Measurements from ENCODE around the gene IDH1. TPM values are rescaled to one million over a fixed set of nuclear protein-coding genes. Genes with fewer than 3 reads are reported as not detected.

The IDH1 gene
- total and polyA plus RNA-seq, 10 of the 15 experiments (the other 5 are each of a cell fraction or from before 2014, with no cell fraction given), result 39.0 to 114 (median 55.0) TPM

GRCh38 chr2:208186465-208186864 is 68.4 kb downstream of the IDH1 start:
- no peaks in the 10 kb centered on the region for H3K79me2 ChIP-seq (ENCODE audit: control insufficient read depth, insufficient read depth, low read length)
- ATAC-seq (no peak), DNase-seq (ENCODE audit: low read depth, low spot score) (no peak), FAIRE-seq (no peak)
- RAD21 ChIA-PET (ENCODE audit: unreplicated experiment), result no interaction called here
- H3K4me3 ChIP-seq, result no peak overlapping the region
- intact Hi-C loops (cut with micrococcal nuclease; ENCODE audit: unreplicated experiment), result no loop called here
- no peak overlapping the region for H3K4me2 ChIP-seq (ENCODE audit: control insufficient read depth, insufficient read depth)
- no peak overlapping the region for H3K27ac ChIP-seq (ENCODE audit: control insufficient read depth, insufficient read depth)
- no peaks in the 10 kb centered on the region for H3K4me1 ChIP-seq (ENCODE audit: control insufficient read depth, insufficient read depth, low read length)
- TF ChIP-seq HDGF (IDR thresholded peaks at IDR 0.05) (no peak), HSF1 (IDR thresholded peaks at IDR 0.05; ENCODE audit: low read depth, low read length) (no peak), FOXK2 (IDR thresholded peaks at IDR 0.05) (no peak), TCF3 (IDR thresholded peaks at IDR 0.05; ENCODE audit: borderline replicate concordance, insufficient read depth, low read depth, low read length) (no peak), ZNF207 (IDR thresholded peaks at IDR 0.05; ENCODE audit: borderline replicate concordance) (no peak), CBFB (IDR thresholded peaks at IDR 0.05; ENCODE audit: low read depth) (no peak), IKZF2 (IDR thresholded peaks at IDR 0.05) (no peak), IKZF1 (conservative IDR thresholded peaks at IDR 0.05) (no peak), SPI1 (IDR thresholded peaks at IDR 0.05; ENCODE audit: borderline replicate concordance, insufficient read depth, low read depth, low read length) (no peak), EZH2 (IDR thresholded peaks at IDR 0.05; ENCODE audit: borderline replicate concordance, control insufficient read depth, low read depth, low read length) (no peak), MEF2B (IDR thresholded peaks at IDR 0.05; ENCODE audit: partially characterized antibody, poor library complexity, severe bottlenecking) (no peak)
- H3K36me3 ChIP-seq (ENCODE audit: control insufficient read depth in 2 of 2, insufficient read depth in 2 of 2, low read length in 1 of 2), result no peaks in the 10 kb centered on the region
- H4K20me1 ChIP-seq (ENCODE audit: control insufficient read depth, insufficient read depth), result no peaks in the 10 kb centered on the region
- H3K27me3 ChIP-seq (replicated peaks in 1 of 2; ENCODE audit: control insufficient read depth in 2 of 2, insufficient read depth in 2 of 2, low read length in 1 of 2), result peaks cover 0 to 6% of the 10 kb centered on the region in 2 experiments; a peak in 1 of 4 replicates
- CTCF ChIA-PET, result interaction anchor here (0.6 to 3.0 kb wide), 2 partner anchors 11 to 544 kb away, joined by 3 to 18 read pairs; no protein-coding TSS in a partner anchor
- H3K9ac ChIP-seq (ENCODE audit: control insufficient read depth, insufficient read depth, low read length), result no peak overlapping the region
- no peak overlapping the region for H2AFZ ChIP-seq (ENCODE audit: control insufficient read depth, low read depth, low read length)
- 20% methylated on average over 5 of the region's 5 CpGs for WGBS (ENCODE audit: insufficient coverage, insufficient replicate concordance, low lambda C conversion rate, missing lambda C conversion rate)
- SMC1A ChIA-PET (ENCODE audit: uncharacterized antibody, unreplicated experiment), result interaction anchor here (1.5 kb wide), 1 partner anchor 11 kb away, joined by 3 read pairs; no protein-coding TSS in a partner anchor
- in situ Hi-C loops (cut with MboI), result loop anchor here (25.0 kb wide), 1 partner anchor 1026 kb away; no protein-coding TSS in a partner anchor
- H3K9me3 ChIP-seq (replicated peaks; ENCODE audit: control insufficient read depth, insufficient read depth, low read length), result no peaks in the 10 kb centered on the region
- no TSS peak for BruUV-seq (replicated peaks)
- POLR2A ChIA-PET, result no interaction called here

Other genes with a start within 250 kb of the IDH1 start
Only the 7 nearest of the 8 such genes appear.
- not detected in 2 replicates for gene CRYGD, start 130.5 kb downstream of the IDH1 start, total RNA-seq (2014; rRNA removed)
- not detected in 2 replicates for gene CRYGD, start 130.5 kb downstream of the IDH1 start, total RNA-seq (2014; rRNA removed; fragmentation: Illumina TruSeq; extraction: Trizol)
- gene CRYGD, start 130.5 kb downstream of the IDH1 start, total RNA-seq (2021), result not detected in 2 replicates
- gene CRYGD, start 130.5 kb downstream of the IDH1 start, polyA plus RNA-seq (2011; rRNA removed), result not detected in 2 replicates
- not detected in 2 replicates for gene CRYGD, start 130.5 kb downstream of the IDH1 start, polyA plus RNA-seq (2014; fragmentation: Illumina TruSeq; extraction: Trizol)
- not detected for gene CRYGD, start 130.5 kb downstream of the IDH1 start, polyA plus RNA-seq (2014; fragmentation: Nextera tagmentation; extraction: Ambion mirVana)
- not detected in 2 replicates for gene CRYGD, start 130.5 kb downstream of the IDH1 start, polyA plus RNA-seq (2014; rRNA removed)
- not detected for gene CRYGD, start 130.5 kb downstream of the IDH1 start, polyA plus RNA-seq (2016; fragmentation: Nextera tagmentation; extraction: Ambion mirVana)
- not detected in 2 replicates for gene CRYGC, start 125.2 kb downstream of the IDH1 start, total RNA-seq (2014; rRNA removed)
- gene CRYGC, start 125.2 kb downstream of the IDH1 start, total RNA-seq (2014; rRNA removed; fragmentation: Illumina TruSeq; extraction: Trizol), result not detected in 2 replicates
- gene CRYGC, start 125.2 kb downstream of the IDH1 start, total RNA-seq (2021), result not detected in 2 replicates
- not detected in 2 replicates for gene CRYGC, start 125.2 kb downstream of the IDH1 start, polyA plus RNA-seq (2011; rRNA removed)
- not detected in 2 replicates for gene CRYGC, start 125.2 kb downstream of the IDH1 start, polyA plus RNA-seq (2014; fragmentation: Illumina TruSeq; extraction: Trizol)
- gene CRYGC, start 125.2 kb downstream of the IDH1 start, polyA plus RNA-seq (2014; fragmentation: Nextera tagmentation; extraction: Ambion mirVana), result not detected
- gene CRYGC, start 125.2 kb downstream of the IDH1 start, polyA plus RNA-seq (2014; rRNA removed), result not detected in 2 replicates
- gene CRYGC, start 125.2 kb downstream of the IDH1 start, polyA plus RNA-seq (2016; fragmentation: Nextera tagmentation; extraction: Ambion mirVana), result not detected
- gene CRYGB, start 108.9 kb downstream of the IDH1 start, total RNA-seq (2014; rRNA removed), result not detected in 2 replicates
- not detected in 2 replicates for gene CRYGB, start 108.9 kb downstream of the IDH1 start, total RNA-seq (2014; rRNA removed; fragmentation: Illumina TruSeq; extraction: Trizol)
- not detected in 2 replicates for gene CRYGB, start 108.9 kb downstream of the IDH1 start, total RNA-seq (2021)
- not detected in 2 replicates for gene CRYGB, start 108.9 kb downstream of the IDH1 start, polyA plus RNA-seq (2011; rRNA removed)
- not detected in 2 replicates for gene CRYGB, start 108.9 kb downstream of the IDH1 start, polyA plus RNA-seq (2014; fragmentation: Illumina TruSeq; extraction: Trizol)
- gene CRYGB, start 108.9 kb downstream of the IDH1 start, polyA plus RNA-seq (2014; fragmentation: Nextera tagmentation; extraction: Ambion mirVana), result not detected
- not detected in 2 replicates for gene CRYGB, start 108.9 kb downstream of the IDH1 start, polyA plus RNA-seq (2014; rRNA removed)
- not detected for gene CRYGB, start 108.9 kb downstream of the IDH1 start, polyA plus RNA-seq (2016; fragmentation: Nextera tagmentation; extraction: Ambion mirVana)
- gene CRYGA, start 91.5 kb downstream of the IDH1 start, total RNA-seq (2014; rRNA removed), result not detected in 2 replicates
- not detected in 2 replicates for gene CRYGA, start 91.5 kb downstream of the IDH1 start, total RNA-seq (2014; rRNA removed; fragmentation: Illumina TruSeq; extraction: Trizol)
- not detected in 2 replicates for gene CRYGA, start 91.5 kb downstream of the IDH1 start, total RNA-seq (2021)
- gene CRYGA, start 91.5 kb downstream of the IDH1 start, polyA plus RNA-seq (2011; rRNA removed), result not detected in 2 replicates
- gene CRYGA, start 91.5 kb downstream of the IDH1 start, polyA plus RNA-seq (2014; fragmentation: Illumina TruSeq; extraction: Trizol), result not detected in 2 replicates
- not detected for gene CRYGA, start 91.5 kb downstream of the IDH1 start, polyA plus RNA-seq (2014; fragmentation: Nextera tagmentation; extraction: Ambion mirVana)
- gene CRYGA, start 91.5 kb downstream of the IDH1 start, polyA plus RNA-seq (2014; rRNA removed), result not detected in 2 replicates
- gene CRYGA, start 91.5 kb downstream of the IDH1 start, polyA plus RNA-seq (2016; fragmentation: Nextera tagmentation; extraction: Ambion mirVana), result not detected
- gene C2orf80, start 65.0 kb downstream of the IDH1 start, total RNA-seq (2014; rRNA removed), result not detected in 2 replicates
- not detected in 2 replicates for gene C2orf80, start 65.0 kb downstream of the IDH1 start, total RNA-seq (2014; rRNA removed; fragmentation: Illumina TruSeq; extraction: Trizol)
- gene C2orf80, start 65.0 kb downstream of the IDH1 start, total RNA-seq (2021), result not detected in 2 replicates
- gene C2orf80, start 65.0 kb downstream of the IDH1 start, polyA plus RNA-seq (2011; rRNA removed), result not detected in 2 replicates
- gene C2orf80, start 65.0 kb downstream of the IDH1 start, polyA plus RNA-seq (2014; fragmentation: Illumina TruSeq; extraction: Trizol), result not detected in 2 replicates
- not detected for gene C2orf80, start 65.0 kb downstream of the IDH1 start, polyA plus RNA-seq (2014; fragmentation: Nextera tagmentation; extraction: Ambion mirVana)
- not detected in 2 replicates for gene C2orf80, start 65.0 kb downstream of the IDH1 start, polyA plus RNA-seq (2014; rRNA removed)
- not detected for gene C2orf80, start 65.0 kb downstream of the IDH1 start, polyA plus RNA-seq (2016; fragmentation: Nextera tagmentation; extraction: Ambion mirVana)
- 26.8 and 31.3 TPM in 2 replicates for gene PIKFYVE, start 11.2 kb upstream of the IDH1 start, total RNA-seq (2014; rRNA removed)
- 28.4 and 29.9 TPM in 2 replicates for gene PIKFYVE, start 11.2 kb upstream of the IDH1 start, total RNA-seq (2014; rRNA removed; fragmentation: Illumina TruSeq; extraction: Trizol)
- gene PIKFYVE, start 11.2 kb upstream of the IDH1 start, total RNA-seq (2021), result 21.1 and 21.2 TPM in 2 replicates
- 41.7 and 57.9 TPM in 2 replicates for gene PIKFYVE, start 11.2 kb upstream of the IDH1 start, polyA plus RNA-seq (2011; rRNA removed)
- 24.5 and 31.0 TPM in 2 replicates for gene PIKFYVE, start 11.2 kb upstream of the IDH1 start, polyA plus RNA-seq (2014; fragmentation: Illumina TruSeq; extraction: Trizol)
- 1 to 10 TPM; 5.2 to 5.5 TPM for gene PIKFYVE, start 11.2 kb upstream of the IDH1 start, polyA plus RNA-seq (2014; fragmentation: Nextera tagmentation; extraction: Ambion mirVana)
- 15.6 and 18.0 TPM in 2 replicates for gene PIKFYVE, start 11.2 kb upstream of the IDH1 start, polyA plus RNA-seq (2014; rRNA removed)
- 1 to 10 TPM; 9.6 to 9.9 TPM for gene PIKFYVE, start 11.2 kb upstream of the IDH1 start, polyA plus RNA-seq (2016; fragmentation: Nextera tagmentation; extraction: Ambion mirVana)
- 0.05 and 0.06 TPM in 2 replicates for gene PTH2R, start 151.7 kb upstream of the IDH1 start, total RNA-seq (2014; rRNA removed)
- gene PTH2R, start 151.7 kb upstream of the IDH1 start, total RNA-seq (2014; rRNA removed; fragmentation: Illumina TruSeq; extraction: Trizol), result not detected in 2 replicates
- gene PTH2R, start 151.7 kb upstream of the IDH1 start, total RNA-seq (2021), result not detected in 2 replicates
- 0.03 TPM in 2 replicates for gene PTH2R, start 151.7 kb upstream of the IDH1 start, polyA plus RNA-seq (2011; rRNA removed)
- gene PTH2R, start 151.7 kb upstream of the IDH1 start, polyA plus RNA-seq (2014; fragmentation: Illumina TruSeq; extraction: Trizol), result 0.01 TPM in 1 of 2 replicates, not detected in the other
- gene PTH2R, start 151.7 kb upstream of the IDH1 start, polyA plus RNA-seq (2014; fragmentation: Nextera tagmentation; extraction: Ambion mirVana), result not detected
- gene PTH2R, start 151.7 kb upstream of the IDH1 start, polyA plus RNA-seq (2014; rRNA removed), result not detected in 2 replicates
- not detected for gene PTH2R, start 151.7 kb upstream of the IDH1 start, polyA plus RNA-seq (2016; fragmentation: Nextera tagmentation; extraction: Ambion mirVana)